ENCODE results near the gene EEF1E1.

Gene EEF1E1

GRCh38 chr6:8102122-8102958 is at the start of gene EEF1E1:
EEF1E1 (minus strand) TSS chr6:8102548; CDS start chr6:8102521, 27 bp downstream.
- peak; percentile 61 to 98 (median 93) for DNase-seq

- DNase-seq: peak in 1 of 58 donors; percentile 18
Observed at GRCh38 chr6:8149350-8149749, 47.0 kb upstream of the EEF1E1 start.

DNA sequence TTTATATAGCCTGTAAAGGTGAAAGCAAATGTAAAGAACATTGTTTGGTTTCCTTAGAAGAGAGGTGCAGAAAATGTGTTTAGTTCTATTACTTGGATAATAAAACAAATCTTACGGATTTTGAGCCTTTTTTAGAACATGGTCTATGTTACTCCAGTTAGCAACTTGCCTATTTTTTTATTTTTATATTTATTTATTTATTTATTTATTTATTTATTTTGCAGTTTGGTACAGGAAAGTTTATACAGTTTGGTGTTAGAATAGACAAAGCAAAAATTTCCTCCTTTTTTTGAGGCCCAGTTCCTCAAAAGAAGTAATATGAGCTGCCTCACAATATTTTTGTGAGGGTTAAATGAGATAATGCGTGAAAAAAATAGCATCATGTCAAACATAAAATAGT is 41.6 kb upstream of the EEF1E1 start:
- DNase-seq: no peak

GRCh38 chr6:8139451-8139850 is 37.1 kb upstream of the EEF1E1 start:
- DNase-seq: no peak

GRCh38 chr6:8137529-8137939 is 35.2 kb upstream of the EEF1E1 start:
- DNase-seq: no peak

- no peak for DNase-seq
Observed at GRCh38 chr6:8135276-8135675, 32.9 kb upstream of the EEF1E1 start.

DNA sequence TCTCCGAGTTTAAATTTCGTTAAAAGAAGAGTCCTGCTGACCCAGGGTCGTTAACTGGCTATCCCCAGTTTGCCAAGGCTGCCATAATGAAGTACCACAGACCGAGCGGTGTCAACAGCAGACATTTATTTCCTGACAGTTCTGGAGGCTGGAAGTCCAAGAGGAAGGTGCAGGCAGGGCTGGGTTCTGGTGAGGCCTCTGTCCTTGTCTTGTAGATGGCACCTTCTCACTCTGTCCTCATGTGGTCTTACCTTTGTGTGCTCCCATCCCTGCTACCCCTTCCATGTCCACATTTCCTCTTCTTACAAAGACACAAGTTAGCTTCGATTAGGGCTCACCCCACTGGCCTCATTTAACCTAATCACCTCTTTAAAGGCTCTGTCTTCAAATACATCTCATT is 29.8 kb upstream of the EEF1E1 start:
- no peak for DNase-seq

DNA sequence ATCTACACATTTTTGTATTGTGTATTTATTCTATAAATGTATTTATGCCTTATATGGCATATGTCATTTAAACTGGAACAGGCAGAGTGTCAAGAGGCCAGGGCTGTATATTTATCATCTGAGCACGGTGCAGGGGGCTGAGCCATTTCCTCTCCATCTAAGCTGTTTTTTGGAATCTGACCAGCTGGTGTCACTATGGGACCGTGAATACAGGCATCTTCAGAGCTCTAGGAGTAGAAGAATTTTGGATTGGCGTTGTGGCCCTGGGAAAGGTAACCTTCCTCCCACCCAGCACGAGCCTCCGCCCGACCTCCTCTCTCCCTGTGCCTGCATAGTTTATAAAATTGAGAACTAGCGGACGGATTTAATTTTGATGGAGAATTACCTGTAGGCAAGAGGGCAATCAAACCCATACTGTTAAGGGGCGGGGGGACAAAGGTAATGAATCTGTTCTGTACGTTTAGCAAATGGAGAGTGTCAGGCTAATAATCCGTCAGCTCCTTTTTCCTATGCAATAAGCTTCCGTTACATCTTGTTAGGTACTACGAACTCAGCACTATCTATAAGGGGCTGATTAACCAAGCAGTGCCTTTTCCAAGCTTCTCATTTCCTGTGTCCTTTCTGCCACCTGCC is 29.0 kb upstream of the EEF1E1 start:
- peak in 38 of 58 donors; percentile 1 to 60 (median 10) for DNase-seq

- DNase-seq: no peak
Observed at GRCh38 chr6:8130399-8130798, 28.1 kb upstream of the EEF1E1 start.

DNA sequence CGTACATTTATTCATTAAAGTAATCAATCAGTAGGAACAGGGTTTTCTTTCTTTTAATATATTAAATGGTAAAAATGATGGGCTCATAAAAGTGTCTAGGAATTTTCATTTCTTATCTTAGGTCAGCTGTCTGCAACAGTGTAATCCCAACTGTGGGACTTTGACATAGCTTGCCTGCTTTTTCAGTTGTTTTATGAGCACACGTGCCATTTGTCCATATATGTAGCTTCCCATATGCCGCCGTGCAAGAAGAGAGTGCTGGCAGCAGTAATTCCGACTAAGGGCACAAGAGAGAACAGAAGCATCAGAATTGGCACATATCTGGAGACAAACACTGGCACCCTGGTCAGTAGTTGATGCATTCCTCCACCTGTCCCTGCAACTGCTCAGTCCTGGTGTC is 20.9 kb upstream of the EEF1E1 start:
- no peak for DNase-seq

DNA sequence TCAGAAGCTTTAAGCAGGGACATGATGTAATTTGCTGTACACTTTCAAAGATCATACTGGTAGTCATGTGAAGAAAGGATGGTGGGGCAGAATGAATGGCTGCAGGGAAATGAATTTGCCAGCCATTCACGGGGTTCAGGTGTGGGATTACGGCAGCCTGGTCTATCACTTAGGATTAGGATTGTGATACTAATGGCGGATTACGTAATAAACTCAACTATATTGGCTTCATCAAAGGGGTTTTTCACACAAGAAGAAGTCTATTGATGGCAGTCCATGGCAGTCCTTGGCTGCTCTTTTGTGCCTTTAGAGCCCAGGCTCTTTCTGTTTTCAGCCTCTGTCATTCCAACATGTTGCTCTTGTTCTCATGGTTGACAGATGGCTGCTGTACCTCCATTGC is 12.6 kb upstream of the EEF1E1 start:
- no peak for DNase-seq

GRCh38 chr6:8113131-8113654 is 10.8 kb upstream of the EEF1E1 start:
- peak in 2 of 58 donors; percentile 6 to 22 for DNase-seq

- DNase-seq: no peak
Observed at GRCh38 chr6:8110725-8111124, 8.4 kb upstream of the EEF1E1 start.

GRCh38 chr6:8110117-8110721 is 7.9 kb upstream of the EEF1E1 start:
- no peak for DNase-seq

GRCh38 chr6:8108759-8109539 is 6.6 kb upstream of the EEF1E1 start:
- no peak for DNase-seq

GRCh38 chr6:8108031-8108660 is 5.8 kb upstream of the EEF1E1 start:
- DNase-seq: peak in 6 of 58 donors; percentile 0 to 41 (median 10)

DNA sequence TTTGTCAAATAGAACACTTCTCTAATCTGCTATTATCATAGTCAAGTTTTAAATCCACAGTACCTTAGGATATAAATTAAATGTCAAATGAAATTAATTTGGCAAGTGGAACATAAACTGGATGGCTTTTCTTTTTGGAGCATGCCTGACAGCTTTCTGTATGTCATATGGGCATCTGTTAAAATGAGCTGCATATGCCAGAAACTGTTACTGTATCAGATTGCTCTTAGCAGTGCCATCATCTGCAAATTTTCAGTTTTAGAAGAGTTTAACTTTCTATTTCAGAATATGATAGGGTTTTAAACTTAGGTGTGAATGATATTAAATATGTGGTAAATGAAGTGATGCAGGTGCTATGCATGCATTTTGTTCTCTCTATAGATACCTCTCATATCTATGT is 3.4 kb upstream of the EEF1E1 start:
- no peak for DNase-seq

GRCh38 chr6:8103726-8104125 is 1.4 kb upstream of the EEF1E1 start:
- DNase-seq: no peak

DNA sequence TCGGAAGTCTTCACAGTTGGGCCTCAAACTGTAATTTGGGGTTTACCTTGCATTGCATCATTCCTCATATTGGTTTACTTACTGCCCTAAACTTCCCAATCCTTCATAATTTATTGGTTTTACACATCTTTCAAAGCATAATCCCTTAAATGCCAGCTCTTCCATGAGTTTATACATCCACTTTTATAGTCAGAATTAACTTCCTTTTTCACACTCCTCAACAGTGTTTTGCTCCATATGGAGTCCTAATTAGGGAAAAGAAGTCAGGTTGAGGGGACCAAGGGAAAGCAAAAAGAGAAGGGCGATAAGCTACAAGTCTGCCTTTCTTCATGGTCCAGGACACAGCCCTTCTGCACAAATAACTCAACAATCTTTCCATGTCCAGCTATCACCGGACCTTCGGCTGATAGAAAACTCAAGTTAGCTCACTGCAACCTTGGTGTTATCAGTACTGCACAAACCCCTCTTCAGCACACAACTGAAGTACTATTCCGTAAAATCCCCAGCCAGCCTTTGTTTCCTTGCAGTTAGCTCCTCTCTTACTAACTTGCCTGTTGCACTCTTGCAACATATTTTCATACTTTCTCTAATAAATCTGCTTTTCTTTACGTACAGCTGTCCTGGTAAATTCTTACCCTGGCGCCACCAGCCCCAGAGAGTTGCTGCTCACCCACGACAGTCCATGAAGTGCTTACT is 2.0 kb downstream of the EEF1E1 start:
- DNase-seq: no peak

- DNase-seq: no peak
Observed at GRCh38 chr6:8090650-8091049, 11.7 kb downstream of the EEF1E1 start.
